Calu3 (cell line): Measurements from ENCODE around the gene IQCF6. TPM values are rescaled to one million over a fixed set of nuclear protein-coding genes. Genes with fewer than 3 reads are reported as not detected.

Source experiments
- Bru-seq: library from RNA; stranded (reverse); fragments of 400-500 nt; gene quantifications from one replicate; lab custom pipeline; 2021; lab: Mats Ljungman, UMichigan
- BruChase-seq, 2 experiments: library from RNA; stranded (reverse); fragments of 400-500 nt; gene quantifications; one replicate each; lab custom pipeline; 2021; lab: Mats Ljungman, UMichigan
- BruUV-seq: library from RNA; stranded (reverse); fragments of 400-500 nt; replicated peaks from 2 replicates; lab custom pipeline; 2021; lab: Mats Ljungman, UMichigan
- CTCF ChIA-PET: fragments of 300-600 bp; sonication (Branson Sonifier 250); formaldehyde crosslinking; loops from one replicate; lab custom pipeline; 2022; ENCODE audit warnings: antibody characterized with exemption; lab: Charles Lee
- DNase-seq: peaks from one replicate; pipeline ENCODE4 v3.0.0; 2022
- H3K27ac Mint-ChIP-seq: one replicate; pipeline ENCODE4 v1.8.0; 2022; ENCODE audit warnings: mixed read lengths; ENCODE audit not compliant: unreplicated experiment
- H3K27me3 Mint-ChIP-seq: one replicate; pipeline ENCODE4 v1.8.0; 2022; ENCODE audit warnings: mixed read lengths; ENCODE audit not compliant: unreplicated experiment
- H3K36me3 Mint-ChIP-seq: one replicate; pipeline ENCODE4 v1.8.0; 2022; ENCODE audit warnings: mild to moderate bottlenecking, moderate library complexity, mixed read lengths; ENCODE audit not compliant: insufficient read depth, unreplicated experiment
- H3K4me1 Mint-ChIP-seq: one replicate; pipeline ENCODE4 v1.8.0; 2022; ENCODE audit warnings: mild to moderate bottlenecking, low read depth, mixed read lengths; ENCODE audit not compliant: unreplicated experiment
- H3K4me3 Mint-ChIP-seq: one replicate; pipeline ENCODE4 v1.8.0; 2022; ENCODE audit warnings: mild to moderate bottlenecking, low read depth, moderate library complexity, mixed read lengths; ENCODE audit not compliant: unreplicated experiment
- H3K9me3 Mint-ChIP-seq: one replicate; pipeline ENCODE4 v1.8.0; 2022; ENCODE audit warnings: low read depth, mixed read lengths; ENCODE audit not compliant: unreplicated experiment
- CTCF ChIP-seq: fragments of 200-600 bp; IDR thresholded peaks from one replicate; pipeline ENCODE4 v1.8.0; 2022; ENCODE audit warnings: antibody characterized with exemption; ENCODE audit not compliant: unreplicated experiment
- intact Hi-C: fragments of 100-400 bp; cut with micrococcal nuclease; formaldehyde crosslinking; loops from one replicate; pipeline ENCODE4 v1.10.0; 2022; ENCODE audit not compliant: unreplicated experiment
- long read RNA-seq: library from polyadenylated mRNA; stranded (forward); transcript quantifications from one replicate; pipeline ENCODE4 v2.0.0, GENCODE V29; 2022
- total RNA-seq: library from RNA; stranded (reverse); gene quantifications from 2 replicates; pipeline ENCODE4 v1.2.3, GENCODE V29; 2022

The IQCF6 gene
- not detected in 2 replicates for total RNA-seq
- not detected for Bru-seq, nascent RNA
- not detected for BruChase-seq, experiment 1, labeled RNA remaining after a 6-hour chase
- not detected for BruChase-seq, experiment 2, labeled RNA remaining after a 2-hour chase
- long read RNA-seq: 0 reads

GRCh38 chr3:51779137-51779536 lies at the start of gene IQCF6:
IQCF6 (minus strand) TSS chr3:51779237; CDS start chr3:51779224, 13 bp downstream.
- no peak for DNase-seq
- intact Hi-C loops: no loop called here
- Mint-ChIP-seq H3K4me1 (no peaks in the 10 kb centered on the region), H3K9me3 (no peaks in the 10 kb centered on the region), H3K27me3 (peaks cover 35% of the 10 kb centered on the region), H3K36me3 (no peaks in the 10 kb centered on the region), H3K27ac (no peak within 1 kb of the TSS), H3K4me3 (no peak within 1 kb of the TSS)
- no peak for TF ChIP-seq CTCF
- CTCF ChIA-PET: no interaction called here
- BruUV-seq: no TSS peak

GRCh38 chr3:51828297-51828696 lies 49.3 kb upstream of the IQCF6 start:
- Mint-ChIP-seq H3K36me3 (no peaks in the 10 kb centered on the region), H3K27ac (no peak overlapping the region), H3K4me1 (no peaks in the 10 kb centered on the region), H3K9me3 (peaks cover 7% of the 10 kb centered on the region), H3K27me3 (peaks cover 60% of the 10 kb centered on the region), H3K4me3 (no peak overlapping the region)
- no TSS peak for BruUV-seq
- TF ChIP-seq CTCF: no peak
- CTCF ChIA-PET: no interaction called here
- intact Hi-C loops: no loop called here
- no peak for DNase-seq

- no peak overlapping the region for H3K27ac Mint-ChIP-seq
- no peaks in the 10 kb centered on the region for H3K4me1 Mint-ChIP-seq
- DNase-seq: peak; percentile 22
- peaks cover 8% of the 10 kb centered on the region for H3K9me3 Mint-ChIP-seq
- no peak for TF ChIP-seq CTCF
- intact Hi-C loops: no loop called here
- no TSS peak for BruUV-seq
- H3K36me3 Mint-ChIP-seq: no peaks in the 10 kb centered on the region
- H3K27me3 Mint-ChIP-seq: peaks cover 67% of the 10 kb centered on the region
- CTCF ChIA-PET: interaction anchor here (0.6 kb wide), 1 partner anchor 15 kb away, joined by 3 read pairs; no protein-coding TSS in a partner anchor
- H3K4me3 Mint-ChIP-seq: no peak overlapping the region
Measured at GRCh38 chr3:51819709-51820406, 40.8 kb upstream of the IQCF6 start.

GRCh38 chr3:51819151-51819550 lies 40.1 kb upstream of the IQCF6 start:
- no peak for TF ChIP-seq CTCF
- no peak overlapping the region for H3K4me3 Mint-ChIP-seq
- intact Hi-C loops: no loop called here
- peaks cover 8% of the 10 kb centered on the region for H3K9me3 Mint-ChIP-seq
- H3K27ac Mint-ChIP-seq: no peak overlapping the region
- no peaks in the 10 kb centered on the region for H3K36me3 Mint-ChIP-seq
- CTCF ChIA-PET: no interaction called here
- BruUV-seq: no TSS peak
- H3K27me3 Mint-ChIP-seq: peaks cover 71% of the 10 kb centered on the region
- H3K4me1 Mint-ChIP-seq: no peaks in the 10 kb centered on the region
- DNase-seq: no peak
